Endothelial cell (in vitro differentiated cells): ENCODE measurements around the gene SAMD13. TPM values are rescaled to one million over a fixed set of nuclear protein-coding genes. Genes with fewer than 3 reads are reported as not detected.

Source experiments
- DNase-seq: peaks from one replicate; pipeline ENCODE4 v3.0.0; 2021; ENCODE audit warnings: low spot score
- H3K27ac Mint-ChIP-seq: one replicate; pipeline ENCODE4 v1.8.0; 2021; ENCODE audit warnings: mixed read lengths, inconsistent platforms; ENCODE audit not compliant: unreplicated experiment
- H3K27me3 Mint-ChIP-seq: one replicate; pipeline ENCODE4 v1.8.0; 2021; ENCODE audit warnings: mild to moderate bottlenecking, moderate library complexity, mixed read lengths, inconsistent platforms; ENCODE audit not compliant: unreplicated experiment
- H3K36me3 Mint-ChIP-seq: one replicate; pipeline ENCODE4 v1.8.0; 2021; ENCODE audit warnings: mild to moderate bottlenecking, low read depth, mixed read lengths, inconsistent platforms; ENCODE audit not compliant: unreplicated experiment
- H3K4me1 Mint-ChIP-seq: one replicate; pipeline ENCODE4 v1.8.0; 2021; ENCODE audit warnings: mild to moderate bottlenecking, mixed read lengths, inconsistent platforms; ENCODE audit not compliant: unreplicated experiment
- H3K4me3 Mint-ChIP-seq: one replicate; pipeline ENCODE4 v1.8.0; 2021; ENCODE audit warnings: mild to moderate bottlenecking, mixed read lengths, inconsistent platforms; ENCODE audit not compliant: unreplicated experiment
- H3K9me3 Mint-ChIP-seq: one replicate; pipeline ENCODE4 v1.8.0; 2021; ENCODE audit warnings: mixed read lengths, inconsistent platforms; ENCODE audit not compliant: unreplicated experiment
- total RNA-seq: library from RNA; stranded (reverse); fragmentation: NEBNext Ultra II Directional; extraction: Animal tissue kit (Norgen Biotek cat#: 25700); gene quantifications from one replicate; pipeline ENCODE4 v1.2.1, GENCODE V29; 2021; ENCODE audit not compliant: unreplicated experiment
- TF ChIP-seq, protein P1 (sequence below): fragments of 200-600 bp; sonication (generic); IDR thresholded peaks from one replicate; pipeline ENCODE4 v1.5.0; 2021; ENCODE audit warnings: antibody characterized with exemption; ENCODE audit not compliant: unreplicated experiment

SAMD13 gene
- total RNA-seq, 1 donor from 2014 or later: 1.8 TPM

DNA sequence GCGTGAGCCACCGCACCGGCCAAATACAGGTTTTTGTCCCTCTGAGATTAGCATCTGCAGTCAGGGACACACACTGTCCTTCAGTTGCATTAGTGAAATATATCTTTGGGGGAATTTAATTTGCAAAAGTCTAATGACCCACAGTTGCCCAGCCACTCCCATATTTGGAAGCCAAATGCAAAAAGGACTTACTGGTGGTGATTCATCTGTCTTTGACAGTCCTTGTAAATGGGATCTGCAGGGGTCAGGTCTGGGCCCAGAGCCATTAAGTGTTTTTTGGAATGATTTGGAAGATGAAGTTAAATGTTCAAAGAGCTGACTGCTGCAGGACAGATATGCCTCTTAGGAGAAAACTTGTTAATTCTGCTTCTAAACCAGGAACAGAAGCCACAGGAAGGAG, 52.2 kb downstream of the SAMD13 start:
- Mint-ChIP-seq H3K4me1 (no peaks in the 10 kb centered on the region), H3K4me3 (no peak overlapping the region), H3K9me3 (no peaks in the 10 kb centered on the region), H3K36me3 (no peaks in the 10 kb centered on the region), H3K27ac (no peak overlapping the region), H3K27me3 (no peaks in the 10 kb centered on the region)
- TF ChIP-seq, protein P1, sequence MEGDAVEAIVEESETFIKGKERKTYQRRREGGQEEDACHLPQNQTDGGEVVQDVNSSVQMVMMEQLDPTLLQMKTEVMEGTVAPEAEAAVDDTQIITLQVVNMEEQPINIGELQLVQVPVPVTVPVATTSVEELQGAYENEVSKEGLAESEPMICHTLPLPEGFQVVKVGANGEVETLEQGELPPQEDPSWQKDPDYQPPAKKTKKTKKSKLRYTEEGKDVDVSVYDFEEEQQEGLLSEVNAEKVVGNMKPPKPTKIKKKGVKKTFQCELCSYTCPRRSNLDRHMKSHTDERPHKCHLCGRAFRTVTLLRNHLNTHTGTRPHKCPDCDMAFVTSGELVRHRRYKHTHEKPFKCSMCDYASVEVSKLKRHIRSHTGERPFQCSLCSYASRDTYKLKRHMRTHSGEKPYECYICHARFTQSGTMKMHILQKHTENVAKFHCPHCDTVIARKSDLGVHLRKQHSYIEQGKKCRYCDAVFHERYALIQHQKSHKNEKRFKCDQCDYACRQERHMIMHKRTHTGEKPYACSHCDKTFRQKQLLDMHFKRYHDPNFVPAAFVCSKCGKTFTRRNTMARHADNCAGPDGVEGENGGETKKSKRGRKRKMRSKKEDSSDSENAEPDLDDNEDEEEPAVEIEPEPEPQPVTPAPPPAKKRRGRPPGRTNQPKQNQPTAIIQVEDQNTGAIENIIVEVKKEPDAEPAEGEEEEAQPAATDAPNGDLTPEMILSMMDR: no peak
- DNase-seq: no peak

DNA sequence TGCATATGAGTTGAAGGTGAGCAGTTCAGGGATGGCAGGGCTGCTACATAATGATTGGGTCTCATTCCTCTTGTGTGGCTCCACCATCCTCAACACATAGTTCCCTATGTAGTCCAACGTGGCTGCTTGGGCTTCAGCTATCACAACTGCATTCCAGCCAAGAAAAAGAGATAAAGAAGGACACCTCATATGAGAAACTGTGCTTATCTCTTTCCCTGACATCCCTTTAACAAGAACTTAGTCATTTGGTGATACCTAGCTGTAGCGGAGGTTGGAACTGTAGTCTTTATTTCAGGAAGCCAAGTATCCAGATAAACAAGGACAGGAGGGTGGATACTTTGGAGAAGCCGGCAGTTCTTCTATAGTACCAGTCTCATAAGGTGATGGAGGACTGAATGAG, 54.0 kb downstream of the SAMD13 start:
- Mint-ChIP-seq H3K9me3 (no peaks in the 10 kb centered on the region), H3K27me3 (peaks cover 2% of the 10 kb centered on the region), H3K27ac (no peak overlapping the region), H3K4me1 (no peaks in the 10 kb centered on the region), H3K36me3 (no peaks in the 10 kb centered on the region), H3K4me3 (no peak overlapping the region)
- no peak for DNase-seq
- TF ChIP-seq, protein P1: no peak

DNA sequence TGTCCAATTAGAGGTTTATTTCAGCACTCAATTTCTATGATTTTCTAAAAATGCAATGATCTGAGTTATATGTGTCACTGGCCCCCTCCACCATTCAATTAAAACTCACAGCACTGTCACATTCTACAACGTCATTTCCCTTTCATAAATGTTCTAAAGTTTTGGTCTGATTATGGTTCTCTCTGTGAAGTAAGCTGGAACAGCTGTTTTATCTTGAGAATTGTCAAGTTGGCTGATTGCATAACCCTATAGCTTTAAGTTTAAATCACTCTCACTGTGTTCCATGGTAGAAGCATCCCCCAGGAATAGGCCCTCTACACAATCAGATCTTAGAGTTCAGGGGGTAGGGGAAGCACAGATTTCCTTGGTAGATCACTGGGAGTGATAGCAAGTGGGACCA, 55.4 kb downstream of the SAMD13 start:
- Mint-ChIP-seq H3K9me3 (no peaks in the 10 kb centered on the region), H3K27ac (no peak overlapping the region), H3K36me3 (no peaks in the 10 kb centered on the region), H3K27me3 (peaks cover 2% of the 10 kb centered on the region), H3K4me3 (no peak overlapping the region), H3K4me1 (no peaks in the 10 kb centered on the region)
- TF ChIP-seq, protein P1: no peak
- DNase-seq: no peak

DNA sequence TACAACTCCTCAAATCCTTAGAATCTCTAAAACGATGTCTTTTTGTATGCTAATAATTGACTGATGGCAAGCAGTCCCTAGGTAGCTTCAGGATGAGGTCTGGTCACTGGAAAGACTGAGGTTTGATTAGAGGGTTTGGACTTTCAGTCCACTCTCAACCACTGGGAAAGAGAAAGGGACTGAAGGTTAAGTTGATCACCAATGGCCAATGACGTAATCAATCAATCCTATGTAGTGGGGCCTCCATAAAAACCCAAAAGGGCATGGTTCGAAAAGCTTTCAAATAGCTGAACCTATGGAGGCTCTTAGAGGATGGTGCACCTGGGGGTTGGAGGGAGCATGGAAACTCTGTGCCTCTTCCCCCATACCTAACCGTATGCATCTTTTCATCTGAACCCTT, 57.2 kb downstream of the SAMD13 start:
- Mint-ChIP-seq H3K4me3 (no peak overlapping the region), H3K4me1 (peaks cover 4% of the 10 kb centered on the region), H3K27me3 (peaks cover 2% of the 10 kb centered on the region), H3K36me3 (no peaks in the 10 kb centered on the region), H3K9me3 (no peaks in the 10 kb centered on the region), H3K27ac (no peak overlapping the region)
- TF ChIP-seq, protein P1: no peak
- DNase-seq: no peak

DNA sequence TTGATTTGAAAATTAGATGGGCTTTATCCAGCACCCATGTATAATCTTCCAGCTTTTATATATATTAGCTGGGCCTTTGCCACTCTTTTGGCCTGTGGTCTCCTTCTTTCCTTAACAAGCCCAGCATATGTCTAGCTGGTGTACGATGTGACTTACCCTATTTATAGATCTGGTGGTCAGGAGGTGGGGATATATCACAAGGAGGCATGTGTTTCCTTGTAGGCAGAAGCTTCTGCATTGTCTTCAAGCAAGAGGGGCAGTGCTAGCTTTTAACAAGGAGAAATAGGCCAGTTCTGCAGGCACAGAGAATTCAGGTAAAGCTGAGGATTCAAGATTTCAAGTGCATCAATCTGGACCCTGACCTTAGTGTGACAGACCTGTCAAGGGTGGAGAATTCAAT, 58.8 kb downstream of the SAMD13 start:
- no peak for DNase-seq
- H3K4me3 Mint-ChIP-seq: no peak overlapping the region
- H3K4me1 Mint-ChIP-seq: peaks cover 4% of the 10 kb centered on the region
- no peaks in the 10 kb centered on the region for H3K9me3 Mint-ChIP-seq
- peaks cover 2% of the 10 kb centered on the region for H3K27me3 Mint-ChIP-seq
- TF ChIP-seq, protein P1: no peak
- H3K27ac Mint-ChIP-seq: no peak overlapping the region
- H3K36me3 Mint-ChIP-seq: no peaks in the 10 kb centered on the region
